H9 (cell line): ENCODE results near the gene EVI5. TPM values are rescaled to one million over a fixed set of nuclear protein-coding genes. Genes with fewer than 3 reads are reported as not detected.

Experiments used
- DNase-seq: peaks from one replicate; pipeline ENCODE4 v3.0.0-alpha.2; 2017
- H2AFZ ChIP-seq: one replicate; pipeline ENCODE4 v1.6.1; 2013; ENCODE audit warnings: mild to moderate bottlenecking, low read length, control low read depth, moderate library complexity
- H2AK5ac ChIP-seq: 2 replicates; pipeline ENCODE4 v1.6.1; 2013; ENCODE audit warnings: low read length, control low read depth, mixed read lengths; ENCODE audit not compliant: insufficient read length
- H2BK120ac ChIP-seq: one replicate; pipeline ENCODE4 v1.6.1; 2013; ENCODE audit warnings: low read depth, mild to moderate bottlenecking, low read length, control low read depth, inconsistent platforms; ENCODE audit not compliant: poor library complexity, severe bottlenecking
- H2BK12ac ChIP-seq: 2 replicates; pipeline ENCODE4 v1.6.1; 2013; ENCODE audit warnings: low read length, control low read depth, mixed read lengths, low read depth; ENCODE audit not compliant: insufficient read length
- H2BK15ac ChIP-seq: 2 replicates; pipeline ENCODE4 v1.6.1; 2013; ENCODE audit warnings: low read depth, low read length, control low read depth
- H2BK20ac ChIP-seq: one replicate; pipeline ENCODE4 v1.6.1; 2013; ENCODE audit warnings: low read depth, mild to moderate bottlenecking, low read length, control low read depth, inconsistent platforms; ENCODE audit not compliant: poor library complexity, severe bottlenecking
- H2BK5ac ChIP-seq: 2 replicates; pipeline ENCODE4 v1.6.1; 2013; ENCODE audit warnings: low read length, control low read depth, mixed read lengths; ENCODE audit not compliant: insufficient read length
- H3K14ac ChIP-seq: 2 replicates; pipeline ENCODE4 v1.6.1; 2013; ENCODE audit warnings: low read length, control low read depth; ENCODE audit not compliant: insufficient read depth
- H3K18ac ChIP-seq: 2 replicates; pipeline ENCODE4 v1.6.1; 2013; ENCODE audit warnings: low read depth, mild to moderate bottlenecking, mixed read lengths, low read length, control low read depth; ENCODE audit not compliant: insufficient read length
- H3K23ac ChIP-seq: 2 replicates; pipeline ENCODE4 v1.6.1; 2013; ENCODE audit warnings: low read length, control low read depth, mixed read lengths, low read depth; ENCODE audit not compliant: insufficient read length
- H3K23me2 ChIP-seq: 2 replicates; pipeline ENCODE4 v1.6.1; 2013; ENCODE audit warnings: low read depth, mild to moderate bottlenecking, mixed read lengths, low read length, control low read depth; ENCODE audit not compliant: insufficient read length, poor library complexity, severe bottlenecking
- H3K27ac ChIP-seq: 2 replicates; pipeline ENCODE4 v1.5.1; 2013; ENCODE audit warnings: low read length, control low read depth, mixed read lengths, low read depth; ENCODE audit not compliant: insufficient read length
- H3K27me3 ChIP-seq: 2 replicates; pipeline ENCODE4 v1.6.1; 2013; ENCODE audit warnings: low read length, control low read depth, inconsistent platforms; ENCODE audit not compliant: insufficient read depth
- H3K4ac ChIP-seq: 2 replicates; pipeline ENCODE4 v1.6.1; 2013; ENCODE audit warnings: low read depth, mild to moderate bottlenecking, control low read depth, inconsistent platforms, low read length, moderate library complexity
- H3K4me1 ChIP-seq: 2 replicates; pipeline ENCODE4 v1.6.1; 2013; ENCODE audit warnings: low read length, control low read depth, inconsistent platforms; ENCODE audit not compliant: insufficient read depth
- H3K4me2 ChIP-seq: 2 replicates; pipeline ENCODE4 v1.6.1; 2013; ENCODE audit warnings: low read length, control low read depth, mixed read lengths; ENCODE audit not compliant: insufficient read length, insufficient read depth
- H3K56ac ChIP-seq: 2 replicates; pipeline ENCODE4 v1.6.1; 2013; ENCODE audit warnings: low read depth, mild to moderate bottlenecking, mixed read lengths, low read length, control low read depth; ENCODE audit not compliant: insufficient read length
- H3K79me1 ChIP-seq: 2 replicates; pipeline ENCODE4 v1.6.1; 2013; ENCODE audit warnings: low read depth, mild to moderate bottlenecking, moderate library complexity, low read length, control low read depth, inconsistent platforms; ENCODE audit not compliant: insufficient read depth, poor library complexity, severe bottlenecking
- H3K79me2 ChIP-seq: 2 replicates; pipeline ENCODE4 v1.6.1; 2013; ENCODE audit warnings: low read length, control low read depth, inconsistent platforms; ENCODE audit not compliant: insufficient read depth
- H3K9ac ChIP-seq: 2 replicates; pipeline ENCODE4 v1.6.1; 2013; ENCODE audit warnings: low read length, control low read depth, mixed read lengths; ENCODE audit not compliant: insufficient read length; ENCODE audit errors: extremely low read depth
- H3K9me3 ChIP-seq: one replicate; pipeline ENCODE4 v1.6.1; 2013; ENCODE audit warnings: low read depth, low read length, inconsistent platforms; ENCODE audit not compliant: control insufficient read depth
- H3T11ph ChIP-seq: one replicate; pipeline ENCODE4 v1.6.1; 2013; ENCODE audit warnings: mild to moderate bottlenecking, low read length, control low read depth, inconsistent platforms
- H4K20me1 ChIP-seq: one replicate; pipeline ENCODE4 v1.6.1; 2013; ENCODE audit not compliant: control insufficient read depth, insufficient read length, insufficient read depth
- H4K5ac ChIP-seq: 2 replicates; pipeline ENCODE4 v1.6.1; 2013; ENCODE audit warnings: low read depth, mild to moderate bottlenecking, mixed read lengths, low read length, control low read depth; ENCODE audit not compliant: insufficient read length
- H4K8ac ChIP-seq: replicated peaks from 2 replicates; pipeline ENCODE4 v1.6.1; 2013; ENCODE audit warnings: low read length, control low read depth, mixed read lengths, low read depth; ENCODE audit not compliant: insufficient read length
- H4K91ac ChIP-seq: 2 replicates; pipeline ENCODE4 v1.6.1; 2013; ENCODE audit warnings: low read depth, mild to moderate bottlenecking, moderate library complexity, mixed read lengths, low read length, control low read depth; ENCODE audit not compliant: insufficient read length
- H3K27ac Mint-ChIP-seq, 3 experiments: 2 replicates in 2 of 3; 3 replicates in 1 of 3; pipeline ENCODE4 v1.8.0; 2020 to 2021; ENCODE audit warnings: mixed read lengths in 3 of 3, mild to moderate bottlenecking in 1 of 3, moderate library complexity in 1 of 3
- H3K27me3 Mint-ChIP-seq: 2 replicates; pipeline ENCODE4 v1.8.0; 2021; ENCODE audit warnings: low read depth, mild to moderate bottlenecking, moderate library complexity, mixed read lengths
- H3K36me3 Mint-ChIP-seq, 3 experiments: 2 replicates in 2 of 3; 3 replicates in 1 of 3; pipeline ENCODE4 v1.8.0; 2020 to 2021; ENCODE audit warnings: low read depth in 3 of 3, mixed read lengths in 3 of 3; ENCODE audit not compliant: insufficient read depth in 1 of 3
- H3K4me1 Mint-ChIP-seq, 2 experiments: 2 replicates each; pipeline ENCODE4 v1.8.0; 2020; ENCODE audit warnings: mixed read lengths in 2 of 2
- H3K4me3 Mint-ChIP-seq, 2 experiments: 2 replicates in 1 of 2; 3 replicates in 1 of 2; pipeline ENCODE4 v1.8.0; 2020 to 2021; ENCODE audit warnings: mild to moderate bottlenecking in 2 of 2, mixed read lengths in 2 of 2, moderate library complexity in 1 of 2
- H3K9me3 Mint-ChIP-seq, 2 experiments: 2 replicates in 1 of 2; 3 replicates in 1 of 2; pipeline ENCODE4 v1.8.0; 2020; ENCODE audit warnings: mild to moderate bottlenecking in 2 of 2, mixed read lengths in 2 of 2, moderate library complexity in 1 of 2
- CTCF ChIP-seq: fragments of 200-600 bp; sonication (generic); conservative IDR thresholded peaks from 3 replicates; pipeline ENCODE4 v1.8.0; 2021; ENCODE audit warnings: antibody characterized with exemption, mild to moderate bottlenecking
- WGBS: extraction: QIAGEN DNeasy Blood & Tissue Kit; methylation state at CpG from one replicate; pipeline ENCODE4 v1.1.7; 2013; ENCODE audit warnings: missing lambda C conversion rate, low lambda C conversion rate, mixed read lengths; ENCODE audit not compliant: insufficient read length; ENCODE audit errors: extremely low coverage; 5-methylcytosine and 5-hydroxymethylcytosine counted together
- total RNA-seq: library from RNA; stranded (reverse); gene quantifications from 2 replicates; pipeline ENCODE4 v1.2.1, GENCODE V29; 2021

EVI5 gene
- total RNA-seq, 1 experiment from 2014 or later: 9.7 TPM

GRCh38 chr1:92679980-92680379, 104.9 kb downstream of the EVI5 start:
- Mint-ChIP-seq H3K36me3 (peaks cover 30 to 52% (median 32%) of the 10 kb centered on the region in 3 experiments), H3K4me1 (no peaks in the 10 kb centered on the region), H3K27me3 (no peaks in the 10 kb centered on the region), H3K9me3 (no peaks in the 10 kb centered on the region; a peak in 1 of 5 replicates), H3K27ac (no peak overlapping the region), H3K4me3 (no peak overlapping the region)
- Histone ChIP-seq H4K20me1 (no peaks in the 10 kb centered on the region), H3K18ac (no peak overlapping the region), H3K23ac (no peak overlapping the region), H3K56ac (no peak overlapping the region), H4K5ac (no peak overlapping the region), H3K9me3 (no peaks in the 10 kb centered on the region), H3T11ph (no peak overlapping the region), H2BK12ac (no peak overlapping the region), H2AFZ (no peak overlapping the region), H4K91ac (no peak overlapping the region), H4K8ac (no peak overlapping the region), H2BK20ac (no peak overlapping the region), H2BK5ac (no peak overlapping the region), H2AK5ac (no peak overlapping the region), H3K14ac (no peak overlapping the region), H2BK120ac (no peak overlapping the region), H3K4ac (no peak overlapping the region), H3K27me3 (no peaks in the 10 kb centered on the region), H2BK15ac (no peak overlapping the region), H3K79me2 (no peaks in the 10 kb centered on the region), H3K23me2 (no peaks in the 10 kb centered on the region), H3K4me1 (no peaks in the 10 kb centered on the region), H3K9ac (no peak overlapping the region), H3K4me2 (no peak overlapping the region), H3K27ac (no peak overlapping the region), H3K79me1 (no peaks in the 10 kb centered on the region)
- no peak for TF ChIP-seq CTCF
- WGBS: no CpG with 5 or more reads among the region's 4 CpGs
- no peak for DNase-seq
